IPS-18c (cell line): ENCODE data around the gene TNK1.

Experiments used
- H3K4me3 ChIP-seq: 2 replicates; pipeline ENCODE4 v1.7.0; 2013; ENCODE audit warnings: low read depth, mild to moderate bottlenecking, low read length, moderate library complexity; ENCODE audit not compliant: insufficient read depth
- H3K9me3 ChIP-seq: one replicate; pipeline ENCODE4 v1.6.1; 2013; ENCODE audit warnings: mild to moderate bottlenecking, low read length, moderate library complexity; ENCODE audit not compliant: control insufficient read depth, insufficient read depth

TNK1 gene

GRCh38 chr17:7436556-7437368 lies 55.9 kb downstream of the TNK1 start:
- H3K9me3 ChIP-seq, result no peaks in the 10 kb centered on the region
- peak overlapping the region; percentile 75 for H3K4me3 ChIP-seq

- peak overlapping the region; percentile 75 for H3K4me3 ChIP-seq
- H3K9me3 ChIP-seq, result no peaks in the 10 kb centered on the region
These were observed 56.5 kb downstream of the TNK1 start for GRCh38 chr17:7437369-7437863.

- peak overlapping the region; percentile 75 for H3K4me3 ChIP-seq
These were observed 57.2 kb downstream of the TNK1 start for GRCh38 chr17:7437950-7438614.

GRCh38 chr17:7438656-7439460 lies 58.0 kb downstream of the TNK1 start:
- Histone ChIP-seq H3K4me3 (peak overlapping the region; percentile 75), H3K9me3 (no peaks in the 10 kb centered on the region)

More at GRCh38 chr17:7437950-7438614, 57.2 kb downstream of the TNK1 start:
- H3K9me3 ChIP-seq, result no peaks in the 10 kb centered on the region
